Activated T-cell treated with anti-CD3 and anti-CD28 coated beads, Interleukin-2, amount 50 U/mL, for 24 hours (primary cell): ENCODE data around the gene IFT88.

Source experiments
- DNase-seq: peaks from one replicate; pipeline ENCODE4 v3.0.0-alpha.2; 2020
- H3K27ac Mint-ChIP-seq: 2 replicates; pipeline ENCODE4 v1.8.0; 2020; ENCODE audit warnings: mild to moderate bottlenecking, mixed read lengths
- H3K27me3 Mint-ChIP-seq: 2 replicates; pipeline ENCODE4 v1.8.0; 2020; ENCODE audit warnings: mixed read lengths
- H3K36me3 Mint-ChIP-seq: 2 replicates; pipeline ENCODE4 v1.8.0; 2020; ENCODE audit warnings: low read depth, mixed read lengths
- H3K4me1 Mint-ChIP-seq: 2 replicates; pipeline ENCODE4 v1.8.0; 2020; ENCODE audit warnings: low read depth, mixed read lengths
- H3K4me3 Mint-ChIP-seq: 2 replicates; pipeline ENCODE4 v1.8.0; 2020; ENCODE audit warnings: mild to moderate bottlenecking, moderate library complexity, mixed read lengths
- H3K9me3 Mint-ChIP-seq: 2 replicates; pipeline ENCODE4 v1.8.0; 2020; ENCODE audit warnings: mixed read lengths

The IFT88 gene

GRCh38 chr13:20547479-20547908 lies 19.5 kb upstream of the IFT88 start:
- Mint-ChIP-seq H3K36me3 (no peaks in the 10 kb centered on the region), H3K4me3 (no peak overlapping the region), H3K9me3 (no peaks in the 10 kb centered on the region), H3K4me1 (peaks cover 9% of the 10 kb centered on the region), H3K27me3 (no peaks in the 10 kb centered on the region), H3K27ac (no peak overlapping the region)
- no peak for DNase-seq

- H3K27me3 Mint-ChIP-seq = no peaks in the 10 kb centered on the region
- no peaks in the 10 kb centered on the region for H3K9me3 Mint-ChIP-seq
- H3K4me1 Mint-ChIP-seq = peaks cover 9% of the 10 kb centered on the region
- no peak for DNase-seq
- H3K4me3 Mint-ChIP-seq = no peak overlapping the region
- no peak overlapping the region for H3K27ac Mint-ChIP-seq
- no peaks in the 10 kb centered on the region for H3K36me3 Mint-ChIP-seq
These were observed 16.2 kb upstream of the IFT88 start for GRCh38 chr13:20550799-20551198.

GRCh38 chr13:20553311-20553710 lies 13.6 kb upstream of the IFT88 start:
- no peaks in the 10 kb centered on the region for H3K4me1 Mint-ChIP-seq
- H3K27me3 Mint-ChIP-seq = no peaks in the 10 kb centered on the region
- no peaks in the 10 kb centered on the region for H3K36me3 Mint-ChIP-seq
- no peak overlapping the region for H3K27ac Mint-ChIP-seq
- no peak for DNase-seq
- H3K9me3 Mint-ChIP-seq = no peaks in the 10 kb centered on the region
- no peak overlapping the region for H3K4me3 Mint-ChIP-seq

- H3K4me3 Mint-ChIP-seq = no peak overlapping the region
- no peaks in the 10 kb centered on the region for H3K36me3 Mint-ChIP-seq
- DNase-seq = no peak
- H3K27me3 Mint-ChIP-seq = no peaks in the 10 kb centered on the region
- H3K4me1 Mint-ChIP-seq = no peaks in the 10 kb centered on the region
- H3K9me3 Mint-ChIP-seq = no peaks in the 10 kb centered on the region
- no peak overlapping the region for H3K27ac Mint-ChIP-seq
These were observed 8.0 kb upstream of the IFT88 start for GRCh38 chr13:20558982-20559381.

GRCh38 chr13:20559659-20560356 lies 7.1 kb upstream of the IFT88 start:
- H3K36me3 Mint-ChIP-seq = no peaks in the 10 kb centered on the region
- no peak overlapping the region for H3K4me3 Mint-ChIP-seq
- peaks cover 7% of the 10 kb centered on the region for H3K9me3 Mint-ChIP-seq
- H3K27ac Mint-ChIP-seq = no peak overlapping the region
- H3K27me3 Mint-ChIP-seq = no peaks in the 10 kb centered on the region
- peaks cover 3% of the 10 kb centered on the region for H3K4me1 Mint-ChIP-seq
- no peak for DNase-seq

- Mint-ChIP-seq H3K4me3 (no peak overlapping the region), H3K4me1 (peaks cover 16% of the 10 kb centered on the region), H3K27ac (no peak overlapping the region), H3K9me3 (peaks cover 17% of the 10 kb centered on the region), H3K27me3 (no peaks in the 10 kb centered on the region), H3K36me3 (peaks cover 6% of the 10 kb centered on the region)
- DNase-seq = no peak
These were observed 5.2 kb upstream of the IFT88 start for GRCh38 chr13:20561741-20562140.

GRCh38 chr13:20565115-20565736 lies 1.7 kb upstream of the IFT88 start:
- Mint-ChIP-seq H3K4me3 (peak overlapping the region; percentile 86), H3K27ac (peak overlapping the region; percentile 0), H3K36me3 (peaks cover 15% of the 10 kb centered on the region), H3K4me1 (peaks cover 26% of the 10 kb centered on the region), H3K27me3 (no peaks in the 10 kb centered on the region), H3K9me3 (peaks cover 17% of the 10 kb centered on the region)
- DNase-seq = no peak

GRCh38 chr13:20566468-20566897 lies 474 bp upstream of the IFT88 start:
- H3K4me1 Mint-ChIP-seq = peaks cover 29% of the 10 kb centered on the region
- peaks cover 18% of the 10 kb centered on the region for H3K36me3 Mint-ChIP-seq
- peak overlapping the region; percentile 86 for H3K4me3 Mint-ChIP-seq
- no peak for DNase-seq
- peak overlapping the region; percentile 93 for H3K27ac Mint-ChIP-seq
- peaks cover 21% of the 10 kb centered on the region for H3K9me3 Mint-ChIP-seq
- H3K27me3 Mint-ChIP-seq = no peaks in the 10 kb centered on the region

GRCh38 chr13:20567881-20568528 lies 1.0 kb downstream of the IFT88 start:
- Mint-ChIP-seq H3K27me3 (no peaks in the 10 kb centered on the region), H3K36me3 (peaks cover 18% of the 10 kb centered on the region), H3K4me3 (peak overlapping the region; percentile 86), H3K27ac (peak overlapping the region; percentile 93), H3K9me3 (peaks cover 21% of the 10 kb centered on the region), H3K4me1 (peaks cover 38% of the 10 kb centered on the region)
- DNase-seq = no peak

- no peak overlapping the region for H3K4me3 Mint-ChIP-seq
- no peaks in the 10 kb centered on the region for H3K27me3 Mint-ChIP-seq
- H3K9me3 Mint-ChIP-seq = peaks cover 13% of the 10 kb centered on the region
- peaks cover 29% of the 10 kb centered on the region for H3K36me3 Mint-ChIP-seq
- peaks cover 29% of the 10 kb centered on the region for H3K4me1 Mint-ChIP-seq
- no peak for DNase-seq
- no peak overlapping the region for H3K27ac Mint-ChIP-seq
These were observed 3.6 kb downstream of the IFT88 start for GRCh38 chr13:20570517-20570916.

- peaks cover 22% of the 10 kb centered on the region for H3K4me1 Mint-ChIP-seq
These were observed 4.7 kb downstream of the IFT88 start for GRCh38 chr13:20571676-20572075.

GRCh38 chr13:20573186-20573585 lies 6.2 kb downstream of the IFT88 start:
- H3K36me3 Mint-ChIP-seq = peaks cover 43% of the 10 kb centered on the region
- H3K9me3 Mint-ChIP-seq = peaks cover 8% of the 10 kb centered on the region
- H3K27me3 Mint-ChIP-seq = no peaks in the 10 kb centered on the region

More at GRCh38 chr13:20571676-20572075, 4.7 kb downstream of the IFT88 start:
- Mint-ChIP-seq H3K27ac (no peak overlapping the region), H3K27me3 (no peaks in the 10 kb centered on the region), H3K4me3 (no peak overlapping the region), H3K36me3 (peaks cover 35% of the 10 kb centered on the region), H3K9me3 (peaks cover 8% of the 10 kb centered on the region)
- DNase-seq = no peak

GRCh38 chr13:20573636-20574035 lies 6.7 kb downstream of the IFT88 start:
- DNase-seq = no peak
- Mint-ChIP-seq H3K36me3 (peaks cover 47% of the 10 kb centered on the region), H3K27me3 (no peaks in the 10 kb centered on the region), H3K27ac (no peak overlapping the region), H3K9me3 (peaks cover 8% of the 10 kb centered on the region), H3K4me1 (peaks cover 12% of the 10 kb centered on the region), H3K4me3 (no peak overlapping the region)

More at GRCh38 chr13:20573186-20573585, 6.2 kb downstream of the IFT88 start:
- H3K4me3 Mint-ChIP-seq = no peak overlapping the region
- H3K4me1 Mint-ChIP-seq = peaks cover 13% of the 10 kb centered on the region
- H3K27ac Mint-ChIP-seq = no peak overlapping the region
- no peak for DNase-seq

GRCh38 chr13:20579191-20579590 lies 12.2 kb downstream of the IFT88 start:
- no peak overlapping the region for H3K4me3 Mint-ChIP-seq
- no peaks in the 10 kb centered on the region for H3K4me1 Mint-ChIP-seq
- peaks cover 5% of the 10 kb centered on the region for H3K9me3 Mint-ChIP-seq
- DNase-seq = no peak
- H3K36me3 Mint-ChIP-seq = peaks cover 83% of the 10 kb centered on the region
- H3K27ac Mint-ChIP-seq = no peak overlapping the region
- no peaks in the 10 kb centered on the region for H3K27me3 Mint-ChIP-seq

GRCh38 chr13:20580257-20580656 lies 13.3 kb downstream of the IFT88 start:
- Mint-ChIP-seq H3K9me3 (peaks cover 5% of the 10 kb centered on the region), H3K4me3 (no peak overlapping the region), H3K27me3 (no peaks in the 10 kb centered on the region), H3K27ac (no peak overlapping the region), H3K36me3 (peaks cover 82% of the 10 kb centered on the region), H3K4me1 (no peaks in the 10 kb centered on the region)
- no peak for DNase-seq
